H1 (cell line): Measurements from ENCODE around the gene BIRC5. TPM values are rescaled to one million over a fixed set of nuclear protein-coding genes. Genes with fewer than 3 reads are reported as not detected.

Source experiments
- ASH2L ChIP-seq: fragments of 200-600, 300-600 bp; sonication (generic); IDR thresholded peaks from one replicate; pipeline ENCODE4 v1.7.1; 2017; ENCODE audit warnings: low read length
- GABPA ChIP-seq: IDR thresholded peaks from 2 replicates; pipeline ENCODE4 v1.6.1; 2011; ENCODE audit warnings: mild to moderate bottlenecking, low read length, moderate library complexity, borderline replicate concordance; ENCODE audit not compliant: insufficient read depth
- PHF8 ChIP-seq: fragments of 200-600 bp; sonication (generic); conservative IDR thresholded peaks from 2 replicates; pipeline ENCODE4 v1.7.1; 2012; ENCODE audit warnings: low read depth, mild to moderate bottlenecking, inconsistent platforms, low read length, moderate library complexity
- POLR2AphosphoS5 ChIP-seq: IDR thresholded peaks from 2 replicates; pipeline ENCODE4 v1.6.1; 2011; ENCODE audit warnings: low read depth, low read length
- POU5F1 ChIP-seq: IDR thresholded peaks from 2 replicates; pipeline ENCODE4 v1.6.1; 2011; ENCODE audit warnings: low read depth, mild to moderate bottlenecking, low read length, moderate library complexity
- RAD21 ChIP-seq, 2 experiments: IDR thresholded peaks in 1 of 2; conservative IDR thresholded peaks in 1 of 2; 2 replicates each; pipeline ENCODE4 v1.6.1; 2011; ENCODE audit warnings: low read depth in 2 of 2, low read length in 2 of 2, improper control_type of control experiment in 1 of 2, inconsistent platforms in 1 of 2, mild to moderate bottlenecking in 1 of 2, moderate library complexity in 1 of 2
- RBBP5 ChIP-seq: IDR thresholded peaks from 2 replicates; pipeline ENCODE4 v1.7.1; 2012; ENCODE audit warnings: low read depth, mild to moderate bottlenecking, inconsistent platforms, low read length, moderate library complexity, borderline replicate concordance
- SP1 ChIP-seq: IDR thresholded peaks from 2 replicates; pipeline ENCODE4 v1.6.1; 2011; ENCODE audit warnings: low read depth, low read length
- SP2 ChIP-seq: IDR thresholded peaks from 2 replicates; pipeline ENCODE4 v1.6.1; 2012; ENCODE audit warnings: mild to moderate bottlenecking, low read length, inconsistent platforms
- SUZ12 ChIP-seq: fragments of 200-600 bp; sonication (generic); IDR thresholded peaks from 2 replicates; pipeline ENCODE4 v1.6.1; 2012; ENCODE audit warnings: mild to moderate bottlenecking, inconsistent platforms, low read length, moderate library complexity, mixed read lengths
- TAF1 ChIP-seq: IDR thresholded peaks from 2 replicates; pipeline ENCODE4 v1.6.1; 2011; ENCODE audit warnings: mild to moderate bottlenecking, low read depth, low read length
- polyA plus RNA-seq, 7 experiments: library from polyadenylated mRNA; depleted of rRNA in 3 of 7; stranded (reverse) in 5 of 7; unstranded in 2 of 7; fragments of >200 nt in 5 of 7; fragments of 200-250 nt in 2 of 7; gene quantifications; 1 replicate in 5 of 7; 2 replicates in 1 of 7; 4 replicates in 1 of 7; pipeline versions ENCODE4 v1.2.1 to v1.2.3, GENCODE V29; 2011 to 2013; ENCODE audit warnings: missing spikeins in 2 of 7, mixed read lengths in 2 of 7
- total RNA-seq: library from RNA; stranded (reverse); fragmentation: NEBNext Ultra II Directional; extraction: Animal tissue kit (Norgen Biotek cat#: 25700); gene quantifications from 2 replicates; pipeline ENCODE4 v1.2.1, GENCODE V29; 2021
- TF ChIP-seq, protein P1 (sequence below): IDR thresholded peaks from 2 replicates; pipeline ENCODE4 v1.6.1; 2011; ENCODE audit warnings: low read length, improper control_type of control experiment

BIRC5 gene
- total and polyA plus RNA-seq, 2 of the 8 experiments (the other 6 are each of a cell fraction or from before 2014, with no cell fraction given), result 42.2 to 108 TPM

DNA sequence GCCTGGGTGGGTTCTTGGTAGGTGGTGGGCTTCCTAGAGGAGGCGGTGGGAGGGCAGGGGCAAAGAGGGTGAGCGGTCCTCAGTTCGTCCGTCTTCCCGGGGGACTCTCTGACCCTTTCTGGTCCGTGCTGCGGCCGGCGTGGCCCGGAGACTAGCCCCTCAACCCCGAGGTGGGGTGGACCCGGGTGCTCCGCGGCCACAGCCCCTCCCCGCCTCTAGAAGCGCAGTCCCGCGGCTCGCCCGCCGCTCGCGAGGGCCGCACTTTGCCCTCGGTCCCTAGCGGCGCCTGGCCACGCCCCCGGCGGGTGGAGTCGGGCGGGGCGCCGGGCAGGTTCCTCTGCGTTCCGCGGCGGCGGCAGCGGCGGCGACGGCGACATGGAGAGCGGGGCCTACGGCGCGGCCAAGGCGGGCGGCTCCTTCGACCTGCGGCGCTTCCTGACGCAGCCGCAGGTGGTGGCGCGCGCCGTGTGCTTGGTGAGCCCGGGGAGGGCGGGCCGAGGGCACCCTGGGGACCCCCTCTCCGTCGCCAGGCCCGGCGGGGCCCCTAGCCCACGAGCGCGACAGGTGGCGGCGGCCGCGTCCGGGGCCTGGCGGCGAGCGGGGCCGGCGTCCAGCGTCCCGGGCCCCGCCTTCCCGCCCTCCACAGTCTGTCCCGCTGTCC lies 45.7 kb upstream of the BIRC5 start, which contains the start of gene SYNGR2 (continued):
- TF ChIP-seq POLR2AphosphoS5, result no peak; the same call in 1 of the 2 replicates
- TF ChIP-seq, protein P1, sequence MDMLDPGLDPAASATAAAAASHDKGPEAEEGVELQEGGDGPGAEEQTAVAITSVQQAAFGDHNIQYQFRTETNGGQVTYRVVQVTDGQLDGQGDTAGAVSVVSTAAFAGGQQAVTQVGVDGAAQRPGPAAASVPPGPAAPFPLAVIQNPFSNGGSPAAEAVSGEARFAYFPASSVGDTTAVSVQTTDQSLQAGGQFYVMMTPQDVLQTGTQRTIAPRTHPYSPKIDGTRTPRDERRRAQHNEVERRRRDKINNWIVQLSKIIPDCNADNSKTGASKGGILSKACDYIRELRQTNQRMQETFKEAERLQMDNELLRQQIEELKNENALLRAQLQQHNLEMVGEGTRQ, result no peak
- no peak for TF ChIP-seq RAD21 (IDR thresholded peaks at IDR 0.05 in 1 of 2, conservative IDR thresholded peaks at IDR 0.05 in 1 of 2; ENCODE audit: low read depth in 2 of 2, low read length in 2 of 2)
- no peak for TF ChIP-seq SUZ12
- TF ChIP-seq SP2, result no peak
- peak; percentile 14 for TF ChIP-seq ASH2L
- no peak for TF ChIP-seq PHF8
- TF ChIP-seq POU5F1, result no peak
- TF ChIP-seq GABPA, result 0 out of 2 replicates have a peak, but pooled peaks have one; percentile 38
- 0 out of 2 replicates have a peak, but pooled peaks have one; percentile 31 for TF ChIP-seq RBBP5
- peak; percentile 17; the same call in 1 of the 2 replicates for TF ChIP-seq SP1
- TF ChIP-seq TAF1, result peak; percentile 50; the same call in 1 of the 2 replicates
